Endometrial microvascular endothelial cells (primary cell): ENCODE measurements around the gene DKK3. TPM values are rescaled to one million over a fixed set of nuclear protein-coding genes. Genes with fewer than 3 reads are reported as not detected.

ENCODE experiments used
- in situ Hi-C: cut with HindIII; loops from 2 replicates; pipeline ENCODE4 v1.10.0; 2017; ENCODE audit warnings: low sequenced_read_pairs, low pct_unique_long_range_greater_than_20kb; ENCODE audit errors: inconsistent ontology term
- total RNA-seq: library from RNA; depleted of rRNA; stranded (reverse); fragments of >200 nt; gene quantifications from one replicate; pipeline ENCODE4 v1.2.3, GENCODE V29; 2015; ENCODE audit errors: inconsistent ontology term

DKK3 gene
- total RNA-seq, 1 donor from 2014 or later: 192 TPM

- in situ Hi-C loops: no loop called here
These were observed 577 bp upstream of the DKK3 start for GRCh38 chr11:12008790-12009616.

GRCh38 chr11:12007230-12007593 lies 1.2 kb downstream of the DKK3 start:
- in situ Hi-C loops: no loop called here

GRCh38 chr11:12006552-12007229 lies 1.7 kb downstream of the DKK3 start:
- in situ Hi-C loops: no loop called here

GRCh38 chr11:12005476-12005875 lies 3.0 kb downstream of the DKK3 start:
- in situ Hi-C loops: no loop called here

- in situ Hi-C loops: no loop called here
These were observed 3.4 kb downstream of the DKK3 start for GRCh38 chr11:12005061-12005460.

GRCh38 chr11:12003815-12004214 lies 4.6 kb downstream of the DKK3 start:
- in situ Hi-C loops: no loop called here

GRCh38 chr11:12003336-12003735 lies 5.1 kb downstream of the DKK3 start:
- in situ Hi-C loops: no loop called here

- in situ Hi-C loops: no loop called here
These were observed 7.2 kb downstream of the DKK3 start for GRCh38 chr11:12001186-12001585.

- in situ Hi-C loops: no loop called here
These were observed 10.2 kb downstream of the DKK3 start for GRCh38 chr11:11998091-11998781.

- in situ Hi-C loops: no loop called here
These were observed 11.4 kb downstream of the DKK3 start for GRCh38 chr11:11997049-11997322.

GRCh38 chr11:11996321-11997048 lies 11.9 kb downstream of the DKK3 start:
- in situ Hi-C loops: no loop called here

GRCh38 chr11:11995601-11996000 lies 12.8 kb downstream of the DKK3 start:
- in situ Hi-C loops: no loop called here

GRCh38 chr11:11993839-11994238 lies 14.6 kb downstream of the DKK3 start:
- in situ Hi-C loops: no loop called here

- in situ Hi-C loops: no loop called here
These were observed 15.9 kb downstream of the DKK3 start for GRCh38 chr11:11992257-11993212.

- in situ Hi-C loops: no loop called here
These were observed 18.4 kb downstream of the DKK3 start for GRCh38 chr11:11989774-11990744.

GRCh38 chr11:11988681-11989261 lies 19.7 kb downstream of the DKK3 start:
- in situ Hi-C loops: no loop called here

- in situ Hi-C loops: no loop called here
These were observed 20.3 kb downstream of the DKK3 start for GRCh38 chr11:11988099-11988651.
